Astrocyte (in vitro differentiated cells and primary cell): ENCODE data around the gene ABHD10.

Experiments used
- EZH2 ChIP-seq: IDR thresholded peaks from 2 replicates; pipeline ENCODE4 v1.6.1; 2012; ENCODE audit warnings: mild to moderate bottlenecking, low read length, inconsistent platforms; ENCODE audit not compliant: insufficient read depth
- TF ChIP-seq, protein P1 (sequence below): IDR thresholded peaks from 2 replicates; pipeline ENCODE4 v1.5.1; 2011; ENCODE audit warnings: low read depth, mild to moderate bottlenecking, inconsistent platforms, low read length, moderate library complexity; ENCODE audit not compliant: insufficient read depth

DNA sequence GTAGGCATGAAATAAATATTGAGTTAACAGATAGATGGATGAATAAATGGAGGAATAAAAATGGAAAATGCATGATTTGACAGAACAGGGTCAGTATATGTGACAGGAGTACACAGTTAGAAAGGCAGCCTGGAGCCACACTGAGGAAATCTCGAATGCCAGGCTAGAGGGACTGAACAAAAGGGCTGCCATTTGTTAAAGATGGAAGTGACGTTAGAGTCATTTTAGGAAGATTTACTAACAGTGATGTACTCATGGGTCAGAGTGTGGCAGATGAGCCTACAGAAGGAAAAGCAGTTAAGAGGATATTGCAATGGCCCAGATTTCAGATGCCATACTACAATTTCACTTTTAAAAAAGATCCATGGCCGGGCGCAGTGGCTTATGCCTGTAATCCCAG is 48.3 kb downstream of the ABHD10 start:
- no peak for TF ChIP-seq EZH2
- TF ChIP-seq, protein P1, sequence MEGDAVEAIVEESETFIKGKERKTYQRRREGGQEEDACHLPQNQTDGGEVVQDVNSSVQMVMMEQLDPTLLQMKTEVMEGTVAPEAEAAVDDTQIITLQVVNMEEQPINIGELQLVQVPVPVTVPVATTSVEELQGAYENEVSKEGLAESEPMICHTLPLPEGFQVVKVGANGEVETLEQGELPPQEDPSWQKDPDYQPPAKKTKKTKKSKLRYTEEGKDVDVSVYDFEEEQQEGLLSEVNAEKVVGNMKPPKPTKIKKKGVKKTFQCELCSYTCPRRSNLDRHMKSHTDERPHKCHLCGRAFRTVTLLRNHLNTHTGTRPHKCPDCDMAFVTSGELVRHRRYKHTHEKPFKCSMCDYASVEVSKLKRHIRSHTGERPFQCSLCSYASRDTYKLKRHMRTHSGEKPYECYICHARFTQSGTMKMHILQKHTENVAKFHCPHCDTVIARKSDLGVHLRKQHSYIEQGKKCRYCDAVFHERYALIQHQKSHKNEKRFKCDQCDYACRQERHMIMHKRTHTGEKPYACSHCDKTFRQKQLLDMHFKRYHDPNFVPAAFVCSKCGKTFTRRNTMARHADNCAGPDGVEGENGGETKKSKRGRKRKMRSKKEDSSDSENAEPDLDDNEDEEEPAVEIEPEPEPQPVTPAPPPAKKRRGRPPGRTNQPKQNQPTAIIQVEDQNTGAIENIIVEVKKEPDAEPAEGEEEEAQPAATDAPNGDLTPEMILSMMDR = no peak
